NCI-H82 (cell line): Measurements from ENCODE around the gene SAXO2.
"Not testable (repeated sequence)": the region's sequence is repeated elsewhere in the genome, so short reads cannot be mapped to it uniquely, and the experiment has no call there.

Experiments
- DNase-seq: peaks from one replicate; lab custom pipeline; 2025; lab: John Stamatoyannopoulos, UW

SAXO2 gene

DNA sequence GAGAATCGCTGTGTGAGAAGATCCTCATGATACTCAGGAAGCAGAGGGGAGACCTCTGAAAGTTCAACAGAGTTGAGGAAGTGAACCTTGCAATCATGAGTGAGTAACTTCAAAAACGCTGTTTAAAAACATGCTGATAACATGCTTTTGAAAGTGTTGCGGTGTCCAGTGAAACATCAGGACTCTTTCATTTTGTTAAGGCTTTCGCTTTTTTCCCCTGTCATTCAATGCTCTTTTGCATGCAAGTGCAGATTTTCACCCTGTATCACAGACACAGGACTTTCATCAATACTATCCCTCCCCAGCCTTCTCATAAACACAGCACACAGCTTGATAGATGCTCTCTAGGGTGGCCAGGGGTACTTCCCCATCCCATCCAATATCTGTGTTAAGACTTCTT lies 23.9 kb downstream of the SAXO2 start:
- not testable (repeated sequence) for DNase-seq

DNA sequence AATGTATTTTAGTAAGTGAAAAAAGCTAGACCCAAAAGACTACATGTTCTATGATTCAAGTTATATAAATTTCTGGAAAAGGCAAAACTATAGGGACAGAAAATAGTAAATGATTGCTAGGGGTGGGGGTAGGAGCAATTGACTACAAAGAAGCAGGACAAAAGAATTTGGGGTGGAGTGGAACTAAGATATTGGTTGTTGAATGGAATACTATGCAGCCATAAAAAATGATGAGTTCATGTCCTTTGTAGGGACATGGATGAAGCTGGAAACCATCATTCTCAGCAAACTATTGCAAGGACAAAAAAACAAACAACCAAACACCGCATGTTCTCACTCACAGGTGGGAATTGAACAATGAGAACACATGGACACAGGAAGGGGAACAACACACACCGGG lies 25.6 kb downstream of the SAXO2 start:
- not testable (repeated sequence) for DNase-seq

DNA sequence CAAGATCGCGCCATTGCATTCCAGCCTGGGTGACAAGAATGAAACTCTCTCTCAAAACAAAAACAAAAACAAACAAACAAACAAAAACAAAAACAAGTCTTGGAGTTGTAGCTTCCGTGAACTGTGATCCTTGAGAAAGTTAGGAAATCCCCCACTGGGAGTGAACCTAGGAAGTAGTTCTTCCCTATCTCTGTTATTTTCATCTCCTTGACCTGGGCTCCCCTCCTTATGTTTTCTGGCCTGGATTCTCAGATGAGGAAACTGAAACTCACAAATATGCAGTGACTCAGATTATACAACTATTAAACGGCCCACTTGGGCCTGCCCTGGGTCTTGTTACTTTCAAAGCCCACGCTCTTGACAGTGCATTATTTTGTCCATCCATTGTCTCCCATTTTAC lies 29.7 kb downstream of the SAXO2 start:
- DNase-seq: no peak

DNA sequence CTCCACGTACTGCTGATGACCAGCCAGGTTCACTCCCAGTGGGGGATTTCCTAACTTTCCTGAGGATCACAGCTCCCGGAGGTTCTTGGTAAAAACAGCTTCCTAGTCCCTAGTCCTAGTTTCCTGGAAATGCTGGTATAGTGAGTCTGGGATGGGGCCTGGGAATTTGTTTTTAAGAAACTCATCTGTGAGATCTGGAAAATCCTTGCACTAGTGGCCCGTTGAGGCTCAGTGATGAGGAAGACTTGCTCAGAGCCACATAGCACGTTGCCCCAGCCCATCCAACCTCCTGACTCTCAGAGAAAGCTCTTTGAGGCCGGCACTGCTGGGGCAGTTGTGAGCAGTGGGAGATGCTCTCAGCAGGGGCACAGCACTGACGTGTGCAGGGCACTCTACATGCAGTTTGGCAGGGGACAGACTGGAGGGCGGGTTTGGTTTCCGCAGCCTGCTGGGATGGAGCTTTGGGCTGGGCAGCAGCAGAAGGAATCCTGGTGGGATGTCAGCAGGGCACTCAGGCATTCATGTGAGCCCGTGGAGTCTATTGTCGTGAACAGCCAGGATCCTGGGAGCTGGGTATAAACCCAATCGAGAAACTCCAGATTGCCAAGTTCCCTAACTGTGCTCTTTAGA lies 31.6 kb downstream of the SAXO2 start:
- DNase-seq: no peak

DNA sequence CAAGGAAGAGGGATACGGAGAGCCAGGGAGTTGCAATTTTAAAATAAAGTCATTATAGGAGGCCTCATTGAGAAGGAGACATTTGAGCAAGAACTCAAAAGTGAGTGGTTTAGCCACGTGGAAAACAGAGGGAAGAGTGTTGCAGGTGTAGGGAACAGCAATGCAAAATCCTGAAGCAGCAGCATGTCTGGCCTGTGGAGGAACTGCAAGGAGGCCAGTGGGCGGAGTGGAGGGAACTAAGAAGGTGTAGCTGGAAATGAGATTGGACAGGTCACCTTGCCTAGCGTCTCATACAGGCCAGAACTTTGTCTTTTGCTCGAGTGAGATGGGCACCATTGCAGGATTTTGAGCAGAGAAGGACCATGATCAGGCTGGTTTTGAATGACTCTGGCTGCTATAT lies 34.9 kb downstream of the SAXO2 start:
- DNase-seq: no peak

DNA sequence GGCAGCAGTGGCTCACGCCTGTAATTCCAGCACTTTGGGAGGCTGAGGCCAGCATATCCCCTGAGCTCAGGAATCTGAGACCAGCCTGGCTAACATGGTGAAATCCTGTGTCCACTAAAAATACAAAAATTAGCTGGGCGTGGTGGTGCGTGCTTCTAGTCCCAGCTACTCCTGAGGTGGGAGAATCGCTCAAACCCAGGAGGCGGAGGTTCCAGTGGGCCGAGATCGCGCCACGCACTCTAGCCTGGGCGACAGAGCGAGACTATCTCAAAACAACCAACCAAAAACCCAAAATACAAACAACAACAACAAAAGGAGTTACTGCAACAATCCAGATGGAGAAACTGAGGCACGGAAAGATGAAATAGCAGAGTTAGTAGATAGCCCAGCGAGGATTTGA lies 35.4 kb downstream of the SAXO2 start:
- no peak for DNase-seq

DNA sequence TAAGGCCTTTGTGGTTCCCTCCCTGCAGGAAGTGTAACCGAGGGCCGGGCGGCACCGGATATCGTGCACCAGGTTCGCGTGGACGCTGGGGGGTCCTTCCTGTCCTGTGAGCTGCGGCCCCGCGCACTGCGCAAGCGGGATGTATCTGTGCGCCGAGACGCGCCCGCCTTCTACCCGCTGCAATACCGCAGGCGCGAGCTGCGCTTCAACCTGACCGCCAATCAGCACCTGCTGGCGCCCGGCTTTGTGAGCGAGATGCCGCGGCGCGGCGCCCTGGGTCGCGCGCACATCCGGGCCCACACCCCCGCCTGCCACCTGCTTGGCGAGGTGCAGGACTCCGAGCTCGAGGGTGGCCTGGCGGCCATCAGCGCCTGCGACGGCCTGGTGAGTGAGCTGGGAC lies 35.9 kb downstream of the SAXO2 start:
- DNase-seq: no peak

DNA sequence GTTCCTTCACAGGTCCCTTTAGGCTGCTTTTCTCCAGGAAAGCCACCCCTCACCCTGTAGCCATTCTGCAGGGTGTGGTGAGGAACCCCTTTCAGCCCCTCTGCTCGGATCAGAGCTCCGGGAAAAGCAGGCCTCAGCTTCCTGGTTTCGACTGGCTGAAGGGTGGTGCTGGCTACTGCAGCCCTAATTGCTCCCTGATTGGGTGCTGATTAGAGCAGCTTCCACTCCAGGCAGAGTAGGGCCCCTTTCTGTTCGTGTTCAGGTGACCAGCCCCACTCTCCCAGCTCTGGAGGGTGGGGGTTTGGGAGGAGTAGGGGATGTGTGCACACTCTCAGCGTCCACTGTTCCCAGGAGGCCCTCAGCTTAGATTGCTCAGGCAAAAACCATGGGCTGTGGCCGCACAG lies 36.9 kb downstream of the SAXO2 start:
- DNase-seq: not testable (repeated sequence)

DNA sequence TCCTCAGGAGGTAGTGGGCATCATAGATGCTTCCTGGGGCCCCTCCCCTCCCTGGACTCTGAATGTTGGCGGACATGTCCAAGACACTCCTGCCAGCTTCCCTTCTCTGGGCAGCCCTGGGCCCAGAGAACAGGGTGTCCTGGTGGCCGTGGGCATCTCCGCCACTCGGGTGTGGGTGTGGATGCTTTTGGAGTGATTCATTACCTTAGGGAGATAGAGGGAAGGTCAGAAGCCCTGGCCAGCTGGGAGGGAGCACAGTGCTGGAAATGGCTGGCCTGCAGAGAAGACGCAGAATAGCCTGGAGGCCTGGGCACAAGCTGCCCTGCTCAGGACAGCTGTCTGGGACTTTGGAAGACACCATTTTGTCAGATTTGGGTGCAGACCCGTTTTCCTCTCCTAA lies 37.7 kb downstream of the SAXO2 start:
- not testable (repeated sequence) for DNase-seq

DNA sequence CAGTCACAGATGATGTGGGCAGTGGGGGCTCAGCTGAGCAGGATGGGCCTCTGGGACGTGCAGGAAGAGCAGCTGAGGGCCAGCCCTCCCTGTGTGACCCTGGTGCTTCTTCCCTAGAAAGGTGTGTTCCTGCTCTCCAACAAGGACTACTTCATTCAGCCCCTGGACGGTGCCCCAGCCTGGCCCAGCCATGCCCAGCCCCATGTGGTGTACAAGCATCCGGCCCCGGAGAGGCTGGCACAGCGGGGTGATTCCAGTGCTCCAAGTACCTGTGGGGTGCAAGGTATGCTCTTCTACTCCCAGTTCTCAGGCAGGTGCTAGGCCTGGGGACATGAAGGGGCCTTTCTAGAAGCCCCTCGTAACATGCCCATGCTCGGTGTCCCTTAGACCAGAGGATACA lies 38.3 kb downstream of the SAXO2 start:
- DNase-seq: no peak

DNA sequence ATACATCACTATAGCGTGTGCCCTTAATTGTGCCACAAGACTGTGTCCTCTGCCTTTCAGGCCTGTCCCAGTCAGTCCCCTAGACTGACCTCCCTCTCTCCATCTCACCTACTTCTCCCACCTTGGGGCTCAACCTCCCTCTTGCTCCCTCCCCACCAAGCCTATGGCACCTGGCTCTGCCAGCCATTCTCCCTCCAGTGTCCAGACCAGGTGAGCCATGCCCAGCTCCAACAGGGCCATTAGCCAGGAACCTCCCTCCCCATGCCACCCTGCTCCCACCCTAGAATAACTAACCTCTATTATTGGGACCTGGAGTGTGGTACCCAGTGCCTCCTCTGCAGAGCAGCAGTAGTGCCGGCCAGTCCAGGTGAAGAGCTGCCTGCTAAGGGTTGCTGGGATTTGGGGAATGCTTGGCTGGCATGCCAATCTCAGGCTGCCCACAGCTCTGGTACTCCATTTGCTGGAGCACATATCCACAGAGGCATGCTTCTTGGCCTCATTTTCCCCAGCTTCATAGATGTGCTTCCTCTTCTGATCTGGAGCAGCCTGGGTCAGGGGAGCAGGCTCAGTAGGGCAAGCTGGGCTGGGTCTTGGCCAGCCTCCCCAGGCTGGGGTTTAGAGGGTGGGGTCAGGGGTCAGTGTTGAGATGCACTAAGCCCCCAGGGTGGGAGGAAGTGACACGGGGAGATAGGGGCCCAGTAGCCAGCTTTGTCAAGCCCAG lies 38.8 kb downstream of the SAXO2 start:
- no peak for DNase-seq

DNA sequence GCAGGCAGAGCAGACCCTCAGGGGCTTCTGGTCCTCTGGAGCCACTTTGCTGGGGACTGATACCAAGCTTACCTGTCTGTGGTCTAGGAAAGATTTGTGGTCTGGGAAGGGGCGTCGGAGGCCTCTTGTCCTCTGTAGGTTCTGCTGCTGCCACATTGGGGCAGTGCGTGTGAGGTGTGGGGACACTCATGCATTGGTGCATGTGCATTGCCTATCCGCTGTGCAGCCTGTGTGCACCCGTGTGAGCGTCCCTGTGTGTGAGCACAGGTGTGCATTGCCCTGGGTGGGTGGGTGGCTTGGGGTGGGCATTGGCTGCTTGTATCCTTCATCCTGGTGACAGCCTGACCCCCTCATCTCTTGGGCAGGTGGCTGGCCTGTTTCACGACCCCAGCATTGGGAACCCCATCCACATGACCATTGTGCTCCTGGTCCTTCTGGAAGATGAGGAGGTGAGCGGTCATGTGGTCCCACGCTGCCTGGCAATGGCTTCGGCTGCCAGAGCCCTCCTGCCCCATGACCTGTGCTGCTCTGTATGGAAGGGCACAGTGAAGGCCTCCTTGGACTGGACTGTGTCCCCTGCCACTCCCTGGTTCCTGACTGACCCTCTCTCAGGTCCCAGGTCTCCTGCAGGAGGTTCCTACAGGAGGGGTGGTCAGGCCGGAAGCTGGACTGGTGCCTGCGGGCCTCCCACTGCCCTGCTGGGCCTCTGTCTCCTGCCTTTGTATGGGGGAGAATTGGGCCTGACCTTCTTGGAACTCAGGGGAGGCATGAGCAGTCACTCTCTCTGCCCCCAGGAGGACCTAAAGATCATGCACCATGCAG lies 41.5 kb downstream of the SAXO2 start:
- no peak for DNase-seq

DNA sequence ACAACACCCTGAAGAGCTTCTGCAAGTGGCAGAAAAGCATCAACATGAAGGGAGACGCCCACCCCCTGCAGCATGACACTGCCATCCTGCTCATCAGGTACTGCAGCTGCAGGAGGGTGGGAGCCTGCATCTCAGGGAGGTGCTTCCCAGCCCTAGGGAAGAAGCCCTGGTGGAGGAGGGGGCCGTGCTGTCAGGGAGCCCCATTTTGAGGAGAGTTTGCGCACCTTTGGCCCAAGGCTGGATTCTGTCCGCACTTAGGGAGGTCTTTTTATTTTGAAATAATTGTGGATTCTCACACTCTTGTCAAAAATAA lies 42.1 kb downstream of the SAXO2 start:
- DNase-seq: no peak

DNA sequence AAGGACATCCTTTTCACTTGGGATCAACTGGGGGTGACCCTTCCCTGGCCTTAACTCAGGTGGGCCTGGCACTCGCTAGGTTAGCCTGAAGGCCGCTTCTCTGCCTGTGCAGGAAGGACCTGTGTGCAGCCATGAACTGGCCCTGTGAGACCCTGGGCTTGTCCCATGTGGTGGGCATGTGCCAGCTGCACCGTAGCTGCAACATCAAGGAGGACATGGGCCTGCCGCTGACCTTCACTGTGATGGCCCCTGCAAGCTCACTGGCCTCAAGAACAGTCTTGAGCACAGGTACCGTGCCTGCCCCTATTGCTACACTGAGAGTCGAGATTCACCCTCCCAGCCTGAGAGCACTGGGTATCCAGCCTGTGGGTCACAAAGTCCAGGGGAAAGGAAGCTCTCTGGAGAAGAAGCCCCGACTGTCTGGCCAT lies 43.0 kb downstream of the SAXO2 start:
- no peak for DNase-seq

DNA sequence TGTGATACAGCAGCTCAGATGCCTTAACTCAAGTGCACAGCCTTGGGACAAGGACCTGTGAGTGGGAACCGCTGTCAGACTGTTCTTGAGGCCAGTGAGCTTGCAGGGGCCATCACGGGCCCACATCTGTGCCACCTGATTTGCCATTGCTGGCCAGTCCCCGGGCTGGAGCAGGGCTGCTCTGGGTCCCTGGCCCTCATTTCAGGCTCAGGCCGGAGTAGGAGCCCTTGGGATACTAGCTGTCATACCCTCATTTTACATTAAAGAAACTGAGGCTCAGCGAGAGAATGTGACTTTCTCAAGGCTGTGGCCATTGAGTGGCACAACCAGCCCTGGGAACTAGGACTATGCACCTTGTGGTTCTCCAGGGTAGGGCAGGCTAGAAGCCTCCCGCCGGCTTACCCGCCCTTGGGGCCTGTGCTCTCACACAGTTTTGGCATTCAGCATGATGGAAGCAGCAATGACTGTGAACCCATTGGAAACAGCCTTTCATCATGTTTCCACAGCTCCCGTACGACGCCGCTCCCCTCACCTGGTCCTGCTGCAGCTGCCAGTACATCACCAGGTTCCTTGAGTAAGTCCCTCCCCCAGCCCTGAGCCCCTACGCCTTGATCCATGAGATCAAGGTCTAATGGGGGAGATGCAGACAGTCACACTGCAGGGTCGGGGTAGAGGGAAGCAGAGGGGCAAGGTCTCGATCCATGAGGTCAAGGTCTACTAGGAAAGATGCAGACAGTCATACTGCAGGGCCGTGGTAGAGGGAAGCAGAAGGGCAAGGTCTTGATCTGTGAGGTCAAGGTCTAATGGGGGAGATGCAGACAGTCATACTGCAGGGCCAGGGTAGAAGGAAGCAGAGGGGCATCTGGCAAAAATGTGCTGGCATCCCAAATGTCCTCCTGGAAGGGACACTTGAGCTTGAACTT lies 44.4 kb downstream of the SAXO2 start:
- DNase-seq: no peak

DNA sequence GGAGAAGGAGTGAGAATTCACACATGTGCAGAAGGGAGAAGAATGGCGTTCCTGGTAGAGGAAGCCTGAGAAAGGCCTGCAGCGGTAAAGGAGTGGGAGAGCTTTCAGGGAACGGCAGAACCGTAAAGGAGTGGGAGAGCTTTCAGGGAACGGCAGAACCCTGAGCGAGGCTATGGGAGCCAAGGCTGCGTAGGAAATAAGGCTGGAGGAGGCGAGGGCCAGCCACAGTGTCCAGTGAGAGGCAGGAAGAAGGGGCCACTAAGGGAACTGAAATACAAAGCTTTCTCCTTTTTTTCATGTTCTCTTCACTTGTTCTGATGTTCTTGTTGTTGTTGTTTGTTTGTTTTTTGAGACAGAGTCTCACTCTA lies 45.1 kb downstream of the SAXO2 start:
- no peak for DNase-seq

DNA sequence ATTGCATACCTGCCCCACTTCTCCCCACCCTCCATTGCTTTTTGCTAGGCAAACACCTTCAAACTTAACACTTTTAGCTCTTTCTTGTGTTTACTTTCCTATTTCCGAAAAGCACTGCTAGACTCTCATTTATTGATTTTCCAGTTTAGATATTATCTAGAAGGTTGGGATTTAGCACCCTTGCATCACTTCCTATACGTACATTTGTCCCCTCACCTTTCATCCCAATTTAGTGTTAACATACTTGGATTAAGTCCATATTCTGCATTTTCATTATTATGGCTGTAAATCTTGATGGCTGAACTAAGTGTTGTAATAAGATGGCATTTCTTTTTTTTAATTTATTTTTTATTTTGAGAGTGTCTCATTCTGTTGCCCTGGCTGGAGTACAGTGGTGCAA lies 47.2 kb downstream of the SAXO2 start:
- DNase-seq: no peak

DNA sequence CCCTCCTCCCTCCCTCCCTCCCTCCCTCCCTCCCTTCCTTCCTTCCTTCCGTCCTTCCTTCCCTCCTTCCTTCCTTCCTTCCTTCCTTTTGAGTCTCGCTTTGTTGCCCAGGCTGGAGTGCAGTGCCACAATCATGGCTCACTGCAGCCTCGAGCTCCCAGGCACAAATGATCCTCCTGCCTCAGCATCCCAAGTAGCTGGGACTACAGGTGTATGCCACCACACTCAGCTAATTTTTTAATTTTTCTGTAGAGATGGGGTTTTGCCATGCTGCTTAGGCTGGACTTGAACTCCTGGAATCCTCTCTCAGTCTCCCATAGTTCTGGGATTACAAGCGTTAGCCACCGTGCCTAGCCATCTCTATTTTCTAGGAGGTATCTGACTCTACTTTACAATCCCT lies 48.7 kb downstream of the SAXO2 start:
- DNase-seq: not testable (repeated sequence)

DNA sequence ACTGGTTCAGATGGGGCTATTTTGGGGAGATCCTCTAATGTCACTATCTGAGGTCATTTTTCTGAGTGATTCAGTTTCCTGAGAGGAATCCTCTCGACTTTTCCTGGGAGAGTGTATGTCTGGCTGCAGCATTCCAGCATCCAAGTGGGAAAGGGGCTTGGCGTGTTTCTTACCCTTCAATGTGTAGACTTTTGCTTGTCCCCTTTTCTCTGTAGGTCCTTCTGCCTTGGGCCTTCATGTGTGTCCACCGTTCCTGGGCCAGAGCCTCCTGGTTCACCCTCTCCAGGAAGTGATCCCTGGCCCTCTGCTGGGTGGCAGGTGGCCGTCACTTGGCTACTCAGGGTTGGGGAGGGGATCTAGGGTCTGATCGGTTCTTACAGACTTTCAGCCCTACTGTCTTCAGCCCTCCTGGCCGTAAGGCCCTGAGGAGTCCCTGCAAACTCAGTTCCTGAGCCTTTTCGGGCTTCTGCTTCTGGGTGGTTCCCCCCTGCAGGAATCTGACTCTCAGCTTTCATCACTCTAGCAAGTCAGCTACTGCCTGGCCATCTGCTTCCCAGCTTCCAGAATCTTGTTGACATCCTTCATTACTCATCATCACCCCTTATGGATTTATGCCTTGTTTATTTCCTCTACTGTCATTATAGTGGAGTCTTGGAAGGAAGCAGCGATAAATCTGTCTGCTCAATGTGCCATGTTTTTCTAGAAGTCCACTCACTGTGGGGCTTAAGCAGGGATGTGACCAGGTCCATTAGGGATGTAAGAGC lies 50.1 kb downstream of the SAXO2 start:
- peak; percentile 69 for DNase-seq

DNA sequence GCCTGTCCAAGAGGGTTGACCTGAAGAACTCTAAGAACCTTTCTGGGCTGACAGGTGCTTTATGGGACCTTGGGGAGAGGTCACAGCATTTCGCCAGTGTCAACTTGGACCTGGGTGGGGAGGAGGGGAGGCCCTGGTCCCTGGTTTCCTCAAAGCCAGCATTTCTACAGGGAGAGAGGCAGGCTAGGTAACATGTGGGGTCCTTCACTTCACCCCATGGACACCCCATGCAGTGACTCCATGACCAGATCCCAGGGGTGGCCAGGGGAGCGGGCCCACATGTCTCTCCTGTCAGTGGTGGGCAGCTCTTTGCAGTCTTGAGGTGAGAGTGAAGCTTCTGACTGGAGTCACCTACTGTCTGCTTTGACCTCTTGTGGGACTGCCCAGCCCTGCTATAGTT lies 50.8 kb downstream of the SAXO2 start:
- no peak for DNase-seq

DNA sequence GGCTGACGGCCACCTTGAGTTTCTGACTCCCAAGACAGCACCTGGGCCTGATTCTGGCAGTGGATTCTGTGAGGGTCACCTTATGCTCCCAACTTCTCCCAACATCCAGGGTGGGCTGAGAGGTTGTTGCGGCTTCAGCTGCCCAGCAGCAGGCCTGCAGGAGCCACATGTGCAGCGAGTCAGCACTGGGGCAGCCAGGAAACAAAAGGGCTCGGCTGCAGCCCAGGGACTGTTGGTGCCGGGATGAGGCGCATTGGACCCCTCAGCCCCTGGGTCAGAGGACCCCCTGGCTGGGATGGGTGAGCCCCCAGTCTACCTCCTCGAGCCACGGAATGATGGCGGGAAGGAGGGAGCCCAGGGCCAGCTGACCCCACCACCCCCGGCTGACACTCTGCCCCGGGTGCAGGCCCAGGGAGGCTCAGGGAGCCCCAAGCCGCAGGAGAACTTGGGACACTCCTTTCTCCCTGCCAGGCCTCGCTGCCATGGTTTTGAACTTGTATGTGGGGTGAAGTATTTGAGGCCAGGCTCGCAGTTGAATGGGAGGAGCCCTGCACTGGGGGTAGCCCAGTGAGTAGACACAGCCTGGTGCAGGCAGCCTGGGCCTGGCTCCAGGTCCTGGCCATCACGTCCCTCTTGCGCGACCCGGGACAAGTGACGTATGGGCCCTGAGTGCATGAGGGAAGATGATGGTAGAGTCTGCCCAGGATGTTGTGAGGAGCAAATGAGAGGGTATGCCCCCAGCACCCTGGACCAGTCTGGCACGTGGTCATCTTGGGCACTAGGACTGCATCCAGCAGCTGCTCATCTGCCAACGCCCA lies 51.5 kb downstream of the SAXO2 start:
- DNase-seq: not testable (repeated sequence)
